ENCODE data around the gene CNTNAP2.
A peak's percentile ranks its signal among the peaks of the same experiment; 100 is the strongest.

CNTNAP2 gene

DNA sequence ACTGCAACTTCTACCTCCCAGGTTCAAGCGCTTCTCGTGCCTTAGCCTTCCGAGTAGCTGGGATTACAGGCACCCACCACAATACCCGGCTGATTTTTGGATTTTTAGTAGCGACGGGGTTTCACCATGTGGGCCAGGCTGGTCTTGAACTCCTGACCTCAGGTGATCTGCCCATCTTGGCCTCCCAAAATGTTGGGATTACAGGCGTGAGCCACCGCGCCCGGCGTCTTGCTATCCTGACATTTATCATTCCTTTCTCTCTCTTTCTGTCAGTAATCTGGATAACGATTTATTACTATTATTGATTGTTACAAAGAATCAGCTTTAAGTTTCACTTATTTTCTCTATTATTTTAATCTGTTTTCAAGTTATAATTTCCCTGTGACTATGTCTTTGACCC lies 548.4 kb downstream of the CNTNAP2 start:
- H3K4me1 Mint-ChIP-seq, result no peaks in the 10 kb centered on the region
- ATAC-seq, result no peak

GRCh38 chr7:146670532-146670931 lies 553.9 kb downstream of the CNTNAP2 start:
- DNase-seq (no peak), ATAC-seq (no peak)
- Mint-ChIP-seq H3K9me3 (peaks cover 16 to 20% of the 10 kb centered on the region in 2 donors), H3K4me1 (no peaks in the 10 kb centered on the region), H3K27me3 (no peaks in the 10 kb centered on the region), H3K4me3 (no peak overlapping the region), H3K27ac (no peak overlapping the region)

More for the DNA sequence above, 548.4 kb downstream of the CNTNAP2 start:
- no peak for DNase-seq
- Mint-ChIP-seq H3K27me3 (no peaks in the 10 kb centered on the region), H3K4me3 (no peak overlapping the region), H3K9me3 (peaks cover 16 to 20% of the 10 kb centered on the region in 2 donors), H3K27ac (no peak overlapping the region)

- H3K4me3 Mint-ChIP-seq, result no peak overlapping the region
- no peak overlapping the region for H3K27ac Mint-ChIP-seq
- ATAC-seq, result no peak
- peaks cover 17 to 19% of the 10 kb centered on the region in 2 donors for H3K9me3 Mint-ChIP-seq
- DNase-seq, result no peak
- H3K27me3 Mint-ChIP-seq, result no peaks in the 10 kb centered on the region
- no peaks in the 10 kb centered on the region for H3K4me1 Mint-ChIP-seq
Measured at GRCh38 chr7:146681487-146681886, 564.9 kb downstream of the CNTNAP2 start.

DNA sequence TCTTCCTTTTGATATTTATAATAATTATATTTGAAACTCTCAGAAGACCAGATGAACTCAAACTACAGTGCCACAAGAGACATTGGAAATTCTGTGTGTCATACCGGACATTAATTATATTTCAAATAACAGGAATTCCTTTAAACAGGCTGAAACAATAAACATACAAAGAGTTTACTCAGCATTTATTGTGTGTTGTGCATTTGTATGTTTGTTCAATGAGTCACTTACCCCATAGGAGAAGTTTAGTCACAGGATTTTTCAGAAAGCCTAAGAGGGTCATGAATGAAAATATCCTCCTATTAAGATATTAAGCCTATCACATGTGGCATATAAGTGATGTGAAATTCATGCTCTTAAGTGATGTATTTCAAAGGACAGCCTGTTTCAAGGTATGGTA lies 566.8 kb downstream of the CNTNAP2 start:
- H3K27me3 Mint-ChIP-seq, result no peaks in the 10 kb centered on the region
- H3K4me1 Mint-ChIP-seq, result no peaks in the 10 kb centered on the region
- no peak for DNase-seq
- no peak for ATAC-seq
- H3K27ac Mint-ChIP-seq, result no peak overlapping the region
- no peak overlapping the region for H3K4me3 Mint-ChIP-seq
- peaks cover 11 to 13% of the 10 kb centered on the region in 2 donors for H3K9me3 Mint-ChIP-seq

GRCh38 chr7:146690987-146691386 lies 574.4 kb downstream of the CNTNAP2 start:
- H3K4me3 Mint-ChIP-seq, result no peak overlapping the region
- DNase-seq, result no peak
- H3K4me1 Mint-ChIP-seq, result no peaks in the 10 kb centered on the region
- H3K27me3 Mint-ChIP-seq, result no peaks in the 10 kb centered on the region
- peaks cover 0 to 6% of the 10 kb centered on the region in 2 donors for H3K9me3 Mint-ChIP-seq
- no peak overlapping the region for H3K27ac Mint-ChIP-seq
- no peak for ATAC-seq

DNA sequence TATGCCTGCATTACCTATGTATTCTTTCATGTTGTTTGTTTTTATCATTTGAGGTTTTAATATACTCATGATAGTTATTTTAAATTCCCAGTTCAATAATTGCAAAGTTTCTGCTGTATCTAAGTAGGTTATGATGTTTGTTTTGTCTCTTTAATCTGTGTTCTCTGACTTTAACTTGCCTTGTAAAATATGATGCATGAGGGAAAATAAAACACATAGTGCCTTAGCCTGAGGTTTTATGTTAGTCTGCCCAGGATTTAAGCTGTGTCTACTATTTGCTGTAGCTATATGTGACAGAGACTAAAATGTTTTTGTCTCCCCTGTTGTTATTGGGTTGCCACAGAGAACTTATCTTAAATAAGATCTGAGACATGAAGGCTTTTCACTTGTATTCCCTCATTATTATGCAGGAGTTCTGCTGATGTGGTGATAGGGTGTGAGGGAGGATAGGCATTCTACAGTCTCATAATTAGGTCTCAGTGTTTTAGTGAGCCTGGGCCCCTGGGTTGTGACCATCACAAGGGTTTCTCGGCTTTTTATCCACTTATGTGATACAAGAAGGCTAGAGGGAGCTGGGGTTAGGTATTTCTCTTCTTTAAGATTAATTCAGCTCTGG lies 582.5 kb downstream of the CNTNAP2 start:
- no peaks in the 10 kb centered on the region for H3K4me1 Mint-ChIP-seq
- H3K27me3 Mint-ChIP-seq, result no peaks in the 10 kb centered on the region
- no peak for ATAC-seq
- no peak overlapping the region for H3K27ac Mint-ChIP-seq
- DNase-seq, result no peak
- no peak overlapping the region for H3K4me3 Mint-ChIP-seq
- H3K9me3 Mint-ChIP-seq, result no peaks in the 10 kb centered on the region

DNA sequence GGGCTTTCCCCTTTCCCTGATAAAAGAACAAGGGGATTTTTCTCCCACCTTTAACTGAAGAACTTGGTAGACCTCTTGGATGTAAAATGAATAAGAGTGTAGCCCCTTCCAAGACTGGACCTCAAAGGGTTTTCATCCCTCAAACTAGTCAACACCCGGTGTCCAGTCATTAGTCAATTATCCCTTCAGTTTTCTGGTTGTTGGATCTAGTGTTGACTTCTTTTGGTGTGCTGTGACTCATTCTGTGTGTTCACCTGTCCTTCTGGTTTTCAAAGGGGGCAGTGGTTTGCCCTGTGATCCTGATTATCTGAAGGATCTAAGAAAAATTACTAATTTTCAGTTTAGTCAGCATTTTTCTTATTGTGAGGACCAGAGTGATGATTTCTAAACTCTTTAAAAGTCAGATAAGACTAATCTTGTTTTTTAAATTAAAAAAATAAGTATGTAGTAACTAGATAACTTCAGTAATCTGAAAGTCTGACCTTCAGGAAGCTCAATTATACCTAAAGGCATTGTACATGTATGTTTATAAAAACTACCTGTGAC lies 583.5 kb downstream of the CNTNAP2 start:
- H3K4me1 Mint-ChIP-seq, result no peaks in the 10 kb centered on the region
- ATAC-seq (no peak), DNase-seq (no peak)
- peaks cover 0 to under 1% of the 10 kb centered on the region in 2 donors for H3K9me3 Mint-ChIP-seq
- no peak overlapping the region for H3K27ac Mint-ChIP-seq
- H3K27me3 Mint-ChIP-seq, result no peaks in the 10 kb centered on the region
- no peak overlapping the region for H3K4me3 Mint-ChIP-seq

- Mint-ChIP-seq H3K4me1 (no peaks in the 10 kb centered on the region), H3K27ac (no peak overlapping the region), H3K9me3 (peaks cover 0 to 8% of the 10 kb centered on the region in 2 donors), H3K27me3 (no peaks in the 10 kb centered on the region), H3K4me3 (no peak overlapping the region)
- ATAC-seq (no peak), DNase-seq (no peak)
Measured at GRCh38 chr7:146701166-146701565, 584.6 kb downstream of the CNTNAP2 start.

- H3K27me3 Mint-ChIP-seq, result no peaks in the 10 kb centered on the region
- DNase-seq (no peak), ATAC-seq (no peak)
- H3K27ac Mint-ChIP-seq, result no peak overlapping the region
- peaks cover 0 to 8% of the 10 kb centered on the region in 2 donors for H3K9me3 Mint-ChIP-seq
- H3K4me1 Mint-ChIP-seq, result no peaks in the 10 kb centered on the region
- no peak overlapping the region for H3K4me3 Mint-ChIP-seq
Measured at GRCh38 chr7:146702898-146703297, 586.3 kb downstream of the CNTNAP2 start.

DNA sequence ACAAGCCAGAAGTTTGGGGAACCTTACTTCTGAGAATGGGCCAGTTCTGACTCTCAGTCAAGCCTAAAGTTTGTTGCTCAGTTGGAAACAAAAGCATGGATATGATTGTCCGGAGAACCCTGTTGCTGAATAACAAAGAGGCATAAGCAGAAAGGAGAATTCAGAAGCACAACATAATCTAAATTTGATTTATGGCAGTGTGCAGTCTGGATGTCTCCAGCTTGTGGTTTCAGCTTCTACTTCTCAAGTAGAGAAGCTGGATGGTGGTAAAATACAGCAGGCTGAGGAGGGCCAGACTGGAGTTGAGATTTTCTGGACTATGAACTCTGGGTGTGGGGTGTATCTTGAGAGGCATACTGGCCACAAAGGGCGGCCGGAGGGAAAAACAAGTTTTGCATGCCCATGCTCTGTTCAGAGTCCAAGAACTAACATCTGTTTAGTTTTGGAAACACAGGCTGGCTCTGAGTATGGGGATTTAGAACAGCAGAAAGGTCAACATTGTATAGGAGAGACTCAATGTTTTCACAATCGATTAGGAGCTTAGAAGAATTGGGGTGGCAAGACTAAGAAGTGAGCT lies 592.9 kb downstream of the CNTNAP2 start:
- ATAC-seq (no peak), DNase-seq (no peak)
- Mint-ChIP-seq H3K27ac (no peak overlapping the region), H3K4me3 (no peak overlapping the region), H3K9me3 (peaks cover 5 to 8% of the 10 kb centered on the region in 2 donors), H3K4me1 (no peaks in the 10 kb centered on the region), H3K27me3 (no peaks in the 10 kb centered on the region)

GRCh38 chr7:146713205-146713604 lies 596.6 kb downstream of the CNTNAP2 start:
- Mint-ChIP-seq H3K4me1 (no peaks in the 10 kb centered on the region), H3K27me3 (no peaks in the 10 kb centered on the region), H3K4me3 (no peak overlapping the region), H3K27ac (peak overlapping the region in 1 of 2 donors; percentile 18), H3K9me3 (peaks cover 0 to 5% of the 10 kb centered on the region in 2 donors)
- DNase-seq, result no peak
- ATAC-seq, result no peak

DNA sequence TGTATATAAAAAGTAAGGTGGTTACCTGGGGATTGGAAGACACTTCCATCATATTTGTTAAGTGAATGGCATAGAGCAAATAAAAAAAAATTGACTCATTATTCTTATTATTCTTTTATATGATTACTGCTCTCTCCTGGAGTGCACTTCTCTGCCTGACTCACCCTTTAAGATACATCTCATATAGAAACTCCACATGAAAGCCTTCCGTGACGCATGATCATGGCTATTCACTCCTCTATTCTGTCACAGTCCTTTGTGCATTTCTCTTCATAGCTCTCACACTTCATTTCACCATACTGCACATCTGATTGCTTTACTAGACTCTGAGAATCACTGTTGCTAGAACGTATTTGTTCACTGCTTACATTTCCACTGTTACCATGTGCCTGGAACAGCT lies 597.3 kb downstream of the CNTNAP2 start:
- H3K9me3 Mint-ChIP-seq, result peaks cover 0 to 5% of the 10 kb centered on the region in 2 donors
- no peak overlapping the region for H3K27ac Mint-ChIP-seq
- ATAC-seq (no peak), DNase-seq (no peak)
- no peak overlapping the region for H3K4me3 Mint-ChIP-seq
- H3K4me1 Mint-ChIP-seq, result no peaks in the 10 kb centered on the region
- H3K27me3 Mint-ChIP-seq, result no peaks in the 10 kb centered on the region

GRCh38 chr7:146720195-146720594 lies 603.6 kb downstream of the CNTNAP2 start:
- DNase-seq (no peak), ATAC-seq (no peak)
- H3K4me3 Mint-ChIP-seq, result no peak overlapping the region
- no peaks in the 10 kb centered on the region for H3K9me3 Mint-ChIP-seq
- H3K4me1 Mint-ChIP-seq, result no peaks in the 10 kb centered on the region
- H3K27me3 Mint-ChIP-seq, result no peaks in the 10 kb centered on the region
- no peak overlapping the region for H3K27ac Mint-ChIP-seq

DNA sequence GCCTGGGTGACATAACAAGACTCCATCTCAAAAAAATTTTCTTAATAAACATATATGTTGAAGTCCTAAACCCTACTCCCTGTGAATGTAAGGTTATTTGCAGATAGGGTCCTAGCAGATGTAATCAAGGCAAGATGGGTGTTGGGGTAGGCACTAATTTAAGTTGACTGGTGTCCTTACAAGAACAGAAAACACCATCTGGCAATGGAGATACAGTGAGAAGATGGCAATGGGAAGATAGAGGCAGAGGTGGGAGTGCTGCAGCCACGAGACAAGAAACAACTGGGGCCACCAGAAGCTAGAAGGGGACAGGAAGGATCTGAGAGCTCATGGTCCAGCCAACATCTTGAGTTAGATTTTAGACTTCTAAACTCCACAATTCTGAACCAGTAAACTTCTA lies 606.4 kb downstream of the CNTNAP2 start:
- Mint-ChIP-seq H3K4me1 (no peaks in the 10 kb centered on the region), H3K27ac (no peak overlapping the region), H3K4me3 (no peak overlapping the region), H3K9me3 (peaks cover 0 to 4% of the 10 kb centered on the region in 2 donors), H3K27me3 (no peaks in the 10 kb centered on the region)
- DNase-seq (no peak), ATAC-seq (no peak)

DNA sequence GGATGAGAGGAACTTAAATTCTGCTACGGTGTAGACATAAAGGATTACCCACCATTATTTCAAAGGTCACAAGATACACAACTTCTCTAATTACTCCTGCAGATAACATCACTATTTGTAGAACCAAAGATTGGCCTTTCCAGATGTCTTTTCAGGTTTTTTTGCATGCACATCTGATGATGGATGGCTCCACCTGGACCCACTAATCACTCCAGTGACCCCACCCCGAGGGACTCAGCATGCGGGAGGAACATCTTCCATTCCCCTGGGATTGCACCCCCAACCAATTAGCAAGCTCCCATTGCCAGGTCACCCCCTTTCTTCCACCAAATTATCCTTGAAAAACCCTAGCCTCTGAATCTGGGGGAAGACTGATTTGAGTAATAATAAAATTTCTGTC lies 608.9 kb downstream of the CNTNAP2 start:
- Mint-ChIP-seq H3K9me3 (peaks cover 0 to 4% of the 10 kb centered on the region in 2 donors), H3K27ac (no peak overlapping the region), H3K27me3 (no peaks in the 10 kb centered on the region), H3K4me1 (no peaks in the 10 kb centered on the region), H3K4me3 (no peak overlapping the region)
- DNase-seq (no peak), ATAC-seq (no peak)

DNA sequence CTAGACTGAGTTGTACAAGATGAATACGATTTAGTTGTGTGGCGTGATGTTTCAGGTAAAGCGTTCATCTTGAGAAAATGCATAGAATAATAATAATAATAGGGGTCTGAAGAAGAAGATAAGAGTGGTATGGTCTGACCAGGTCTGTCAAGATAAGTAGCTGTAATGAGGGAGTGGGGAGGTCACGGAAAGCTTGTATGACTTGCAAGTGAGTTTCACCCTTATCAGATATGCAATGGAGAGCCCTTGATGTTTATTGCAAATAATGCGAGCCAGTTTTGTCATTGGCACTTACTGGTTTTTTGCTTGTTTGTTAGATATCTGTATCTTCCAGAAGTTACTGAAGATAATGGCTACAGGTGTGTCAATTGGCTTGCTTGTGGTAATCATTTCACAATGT lies 611.5 kb downstream of the CNTNAP2 start:
- peaks cover 0 to 4% of the 10 kb centered on the region in 2 donors for H3K9me3 Mint-ChIP-seq
- no peak overlapping the region for H3K4me3 Mint-ChIP-seq
- ATAC-seq (no peak), DNase-seq (no peak)
- H3K4me1 Mint-ChIP-seq, result no peaks in the 10 kb centered on the region
- no peaks in the 10 kb centered on the region for H3K27me3 Mint-ChIP-seq
- no peak overlapping the region for H3K27ac Mint-ChIP-seq
